ENCODE results near the gene KRTAP5-3.
A peak's percentile ranks its signal among the peaks of the same experiment; 100 is the strongest.
"Not testable (repeated sequence)": the region's sequence is repeated elsewhere in the genome, so short reads cannot be mapped to it uniquely, and the experiment has no call there.

Gene KRTAP5-3

DNA sequence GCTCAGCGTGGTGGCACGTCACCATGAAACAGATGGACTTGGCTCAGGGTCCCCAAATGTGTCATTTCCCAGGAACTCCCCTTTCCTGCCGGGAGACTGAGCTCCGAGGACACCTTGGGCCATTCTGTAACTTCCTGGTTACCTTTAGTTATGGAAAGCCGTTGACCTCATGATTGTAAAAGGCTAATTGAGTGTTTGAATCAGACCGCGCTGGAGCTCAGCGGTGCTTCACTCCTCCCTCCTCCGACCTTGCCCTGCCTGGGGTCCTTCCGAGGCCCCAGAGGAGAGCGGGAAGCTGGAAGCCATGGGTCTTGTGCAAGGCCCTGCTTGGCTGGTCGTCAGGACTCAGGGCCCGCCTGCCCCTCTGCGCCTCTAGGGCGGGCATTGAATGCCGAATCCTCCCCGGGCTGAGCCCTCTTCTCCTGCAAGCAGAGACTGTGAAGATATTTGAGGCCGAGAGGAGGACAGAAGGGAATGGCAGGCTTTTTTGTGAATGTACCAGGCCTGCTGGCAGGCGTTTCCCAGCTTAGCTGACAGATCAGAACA, 11.6 kb downstream of the KRTAP5-3 start:
- not testable (repeated sequence) for H3K4ac ChIP-seq (ENCODE audit: low read depth in 1 of 2, low read length in 2 of 2); H4K8ac ChIP-seq (ENCODE audit: low read length); H2BK12ac ChIP-seq (ENCODE audit: low read length in 2 of 2); H3K9me3 ChIP-seq (ENCODE audit: control insufficient read depth, low read length); H2BK120ac ChIP-seq (ENCODE audit: low read depth, low read length); H4K91ac ChIP-seq (ENCODE audit: low read length); H3K9ac ChIP-seq (ENCODE audit: low read length); H2AFZ ChIP-seq (ENCODE audit: low read depth, low read length); H2AK5ac ChIP-seq (ENCODE audit: low read length, severe bottlenecking); DNase-seq; H3K18ac ChIP-seq (ENCODE audit: low read depth in 1 of 2, low read length in 2 of 2); H3K4me1 ChIP-seq (ENCODE audit: control insufficient read depth, insufficient read depth, low read depth, low read length); H3K79me1 ChIP-seq (replicated peaks; ENCODE audit: low read length, poor library complexity, severe bottlenecking); H3K36me3 ChIP-seq (ENCODE audit: control insufficient read depth in 1 of 2, insufficient read depth in 2 of 2, low read depth in 1 of 2, low read length in 2 of 2); H3K4me2 ChIP-seq (ENCODE audit: low read length, poor library complexity, severe bottlenecking); H3K27ac ChIP-seq (ENCODE audit: low read length, poor library complexity, severe bottlenecking); H3K23ac ChIP-seq (ENCODE audit: low read length in 2 of 2); H2BK5ac ChIP-seq (ENCODE audit: low read depth, low read length, poor library complexity, severe bottlenecking); H3K4me3 ChIP-seq (ENCODE audit: insufficient read depth in 1 of 2, low read depth in 1 of 2, low read length in 2 of 2); H2BK15ac ChIP-seq (ENCODE audit: low read depth, poor library complexity, severe bottlenecking)
- WGBS: 35% methylated on average over 17 of the region's 19 CpGs
- Histone ChIP-seq H3K14ac (ENCODE audit: low read length in 2 of 2) (peak overlapping the region in 1 of 2 experiments; percentile 12), H3K27me3 (ENCODE audit: control insufficient read depth in 1 of 2, insufficient read depth in 1 of 2, low read length in 2 of 2) (peaks cover 70 to 83% of the 10 kb centered on the region in 2 experiments)

GRCh38 chr11:1595994-1596575, 12.2 kb downstream of the KRTAP5-3 start:
- H3K9ac ChIP-seq (ENCODE audit: low read length); DNase-seq; H3K27ac ChIP-seq (ENCODE audit: low read length, poor library complexity, severe bottlenecking); H3K36me3 ChIP-seq (ENCODE audit: control insufficient read depth in 1 of 2, insufficient read depth in 2 of 2, low read depth in 1 of 2, low read length in 2 of 2); H2BK15ac ChIP-seq (ENCODE audit: low read depth, poor library complexity, severe bottlenecking); H3K4me3 ChIP-seq (ENCODE audit: insufficient read depth in 1 of 2, low read depth in 1 of 2, low read length in 2 of 2); H2BK120ac ChIP-seq (ENCODE audit: low read depth, low read length); H3K18ac ChIP-seq (ENCODE audit: low read depth in 1 of 2, low read length in 2 of 2); H2BK12ac ChIP-seq (ENCODE audit: low read length in 2 of 2); H3K23ac ChIP-seq (ENCODE audit: low read length in 2 of 2); H2BK5ac ChIP-seq (ENCODE audit: low read depth, low read length, poor library complexity, severe bottlenecking); H3K4me2 ChIP-seq (ENCODE audit: low read length, poor library complexity, severe bottlenecking); H2AK5ac ChIP-seq (ENCODE audit: low read length, severe bottlenecking); H3K79me1 ChIP-seq (replicated peaks; ENCODE audit: low read length, poor library complexity, severe bottlenecking); H3K14ac ChIP-seq (ENCODE audit: low read length in 2 of 2); H2AFZ ChIP-seq (ENCODE audit: low read depth, low read length); H3K4me1 ChIP-seq (ENCODE audit: control insufficient read depth, insufficient read depth, low read depth, low read length); H3K9me3 ChIP-seq (ENCODE audit: control insufficient read depth, low read length); H3K4ac ChIP-seq (ENCODE audit: low read depth in 1 of 2, low read length in 2 of 2); H4K91ac ChIP-seq (ENCODE audit: low read length); H4K8ac ChIP-seq (ENCODE audit: low read length): not testable (repeated sequence)
- peaks cover 67 to 82% of the 10 kb centered on the region in 2 experiments for H3K27me3 ChIP-seq (ENCODE audit: control insufficient read depth in 1 of 2, insufficient read depth in 1 of 2, low read length in 2 of 2)
- 53% methylated on average over 11 of the region's 11 CpGs for WGBS

DNA sequence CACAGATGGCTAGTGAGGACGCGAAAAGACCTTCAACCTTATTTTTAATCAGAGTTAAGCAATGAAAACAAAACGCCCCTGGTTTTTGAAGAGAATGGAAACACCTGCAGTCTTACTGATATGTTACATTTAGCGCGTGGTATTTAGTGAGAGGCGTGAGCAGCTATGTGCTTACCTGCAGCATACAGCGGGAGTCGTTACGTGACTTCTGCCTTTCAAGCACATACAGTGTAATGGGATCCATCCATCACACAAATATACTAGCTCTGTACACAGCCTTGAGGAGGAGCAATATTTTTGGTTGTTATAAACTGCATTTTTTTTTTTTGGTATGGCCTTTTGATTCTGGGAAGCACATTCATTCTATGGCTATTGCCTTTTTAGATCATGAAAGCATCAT, 15.6 kb downstream of the KRTAP5-3 start:
- Histone ChIP-seq H3K9ac (ENCODE audit: low read length) (no peak overlapping the region), H3K4me2 (ENCODE audit: low read length, poor library complexity, severe bottlenecking) (no peak overlapping the region), H3K27me3 (ENCODE audit: control insufficient read depth in 1 of 2, insufficient read depth in 1 of 2, low read length in 2 of 2) (peaks cover 57 to 87% of the 10 kb centered on the region in 2 experiments), H3K79me1 (replicated peaks; ENCODE audit: low read length, poor library complexity, severe bottlenecking) (no peaks in the 10 kb centered on the region), H2BK12ac (ENCODE audit: low read length in 2 of 2) (no peak overlapping the region), H3K36me3 (ENCODE audit: control insufficient read depth in 1 of 2, insufficient read depth in 2 of 2, low read depth in 1 of 2, low read length in 2 of 2) (no peaks in the 10 kb centered on the region), H4K91ac (ENCODE audit: low read length) (no peak overlapping the region), H2AFZ (ENCODE audit: low read depth, low read length) (no peak overlapping the region), H3K27ac (ENCODE audit: low read length, poor library complexity, severe bottlenecking) (no peak overlapping the region), H2BK120ac (ENCODE audit: low read depth, low read length) (no peak overlapping the region), H2BK5ac (ENCODE audit: low read depth, low read length, poor library complexity, severe bottlenecking) (no peak overlapping the region), H3K14ac (ENCODE audit: low read length in 2 of 2) (no peak overlapping the region), H4K8ac (ENCODE audit: low read length) (no peak overlapping the region), H3K9me3 (ENCODE audit: control insufficient read depth, low read length) (no peaks in the 10 kb centered on the region), H3K23ac (ENCODE audit: low read length in 2 of 2) (no peak overlapping the region), H3K4me3 (ENCODE audit: insufficient read depth in 1 of 2, low read depth in 1 of 2, low read length in 2 of 2) (no peak overlapping the region), H3K18ac (ENCODE audit: low read depth in 1 of 2, low read length in 2 of 2) (no peak overlapping the region), H2BK15ac (ENCODE audit: low read depth, poor library complexity, severe bottlenecking) (no peak overlapping the region), H3K4ac (ENCODE audit: low read depth in 1 of 2, low read length in 2 of 2) (no peak overlapping the region), H3K4me1 (ENCODE audit: control insufficient read depth, insufficient read depth, low read depth, low read length) (no peaks in the 10 kb centered on the region), H2AK5ac (ENCODE audit: low read length, severe bottlenecking) (no peak overlapping the region)
- DNase-seq: no peak
- WGBS: 81% methylated on average over 6 of the region's 9 CpGs

DNA sequence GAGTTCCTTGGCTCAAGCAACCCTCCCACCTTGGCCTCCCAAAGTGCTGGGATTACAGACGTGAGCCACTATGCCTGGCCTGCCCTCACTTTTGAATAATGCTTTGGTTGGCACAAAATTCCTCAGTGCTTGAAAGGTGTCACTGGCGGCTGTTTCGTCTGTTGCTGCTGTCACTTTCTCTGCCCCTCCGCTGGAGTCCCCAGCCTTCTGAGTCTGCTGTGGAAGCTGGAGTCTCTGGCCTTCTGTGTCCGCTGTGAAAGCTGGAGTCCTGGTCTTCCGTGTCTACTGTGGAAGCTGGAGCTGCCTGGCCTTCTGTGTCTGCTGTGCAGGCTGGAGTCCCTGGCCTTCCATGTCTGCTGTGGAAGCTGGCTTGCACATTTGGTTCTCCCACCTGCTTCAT, 18.3 kb downstream of the KRTAP5-3 start:
- Histone ChIP-seq H2BK12ac (ENCODE audit: low read length in 2 of 2) (no peak overlapping the region), H3K27me3 (ENCODE audit: control insufficient read depth in 1 of 2, insufficient read depth in 1 of 2, low read length in 2 of 2) (peaks cover 46 to 77% of the 10 kb centered on the region in 2 experiments), H3K4me2 (ENCODE audit: low read length, poor library complexity, severe bottlenecking) (no peak overlapping the region), H2AFZ (ENCODE audit: low read depth, low read length) (no peak overlapping the region), H2BK120ac (ENCODE audit: low read depth, low read length) (no peak overlapping the region), H2BK5ac (ENCODE audit: low read depth, low read length, poor library complexity, severe bottlenecking) (no peak overlapping the region), H4K91ac (ENCODE audit: low read length) (no peak overlapping the region), H3K4ac (ENCODE audit: low read depth in 1 of 2, low read length in 2 of 2) (no peak overlapping the region), H3K27ac (ENCODE audit: low read length, poor library complexity, severe bottlenecking) (no peak overlapping the region), H3K36me3 (ENCODE audit: control insufficient read depth in 1 of 2, insufficient read depth in 2 of 2, low read depth in 1 of 2, low read length in 2 of 2) (no peaks in the 10 kb centered on the region), H4K8ac (ENCODE audit: low read length) (no peak overlapping the region), H3K23ac (ENCODE audit: low read length in 2 of 2) (no peak overlapping the region), H3K4me1 (ENCODE audit: control insufficient read depth, insufficient read depth, low read depth, low read length) (no peaks in the 10 kb centered on the region), H3K9me3 (ENCODE audit: control insufficient read depth, low read length) (no peaks in the 10 kb centered on the region), H2AK5ac (ENCODE audit: low read length, severe bottlenecking) (no peak overlapping the region), H3K18ac (ENCODE audit: low read depth in 1 of 2, low read length in 2 of 2) (no peak overlapping the region), H3K9ac (ENCODE audit: low read length) (no peak overlapping the region), H3K79me1 (replicated peaks; ENCODE audit: low read length, poor library complexity, severe bottlenecking) (no peaks in the 10 kb centered on the region), H2BK15ac (ENCODE audit: low read depth, poor library complexity, severe bottlenecking) (no peak overlapping the region), H3K14ac (ENCODE audit: low read length in 2 of 2) (no peak overlapping the region), H3K4me3 (ENCODE audit: insufficient read depth in 1 of 2, low read depth in 1 of 2, low read length in 2 of 2) (no peak overlapping the region)
- 91% methylated on average over 6 of the region's 6 CpGs for WGBS
- no peak for DNase-seq
